GM06990 (cell line): ENCODE results near the gene MS4A13.
"Not testable (repeated sequence)": the region's sequence is repeated elsewhere in the genome, so short reads cannot be mapped to it uniquely, and the experiment has no call there.

ENCODE experiments used
- DNase-seq: peaks from one replicate; pipeline ENCODE4 v3.0.0-alpha.2; 2011; ENCODE audit not compliant: insufficient read length; ENCODE audit errors: extremely low read depth
- H3K27me3 ChIP-seq: replicated peaks from 2 replicates; pipeline ENCODE4 v1.6.0; 2011; ENCODE audit warnings: low read length; ENCODE audit not compliant: control insufficient read depth, insufficient read depth
- H3K36me3 ChIP-seq: 2 replicates; pipeline ENCODE4 v1.5.1; 2011; ENCODE audit warnings: low read length; ENCODE audit not compliant: control insufficient read depth, insufficient read depth
- H3K4me3 ChIP-seq: replicated peaks from 2 replicates; pipeline ENCODE4 v1.5.1; 2011; ENCODE audit warnings: low read depth, mild to moderate bottlenecking, control low read depth, low read length
- CTCF ChIP-seq: IDR thresholded peaks from 2 replicates; pipeline ENCODE4 v1.5.1; 2011; ENCODE audit warnings: low read length, control low read depth, mild to moderate bottlenecking, inconsistent platforms; ENCODE audit not compliant: insufficient read depth, poor library complexity, severe bottlenecking

Gene MS4A13

GRCh38 chr11:60502221-60502775 lies 12.9 kb upstream of the MS4A13 start:
- no peak for TF ChIP-seq CTCF
- Histone ChIP-seq H3K27me3 (no peaks in the 10 kb centered on the region), H3K4me3 (no peak overlapping the region), H3K36me3 (no peaks in the 10 kb centered on the region)
- no peak for DNase-seq

- DNase-seq = no peak
- Histone ChIP-seq H3K27me3 (no peaks in the 10 kb centered on the region), H3K36me3 (no peaks in the 10 kb centered on the region), H3K4me3 (no peak overlapping the region)
- TF ChIP-seq CTCF = no peak
Measured at GRCh38 chr11:60504219-60504905, 10.8 kb upstream of the MS4A13 start.

- not testable (repeated sequence) for H3K4me3 ChIP-seq, H3K36me3 ChIP-seq, DNase-seq, H3K27me3 ChIP-seq
Measured at GRCh38 chr11:60509609-60510008, 5.6 kb upstream of the MS4A13 start.

GRCh38 chr11:60510209-60510608 lies 5.0 kb upstream of the MS4A13 start:
- H3K36me3 ChIP-seq, H3K4me3 ChIP-seq, DNase-seq, H3K27me3 ChIP-seq: not testable (repeated sequence)

GRCh38 chr11:60511393-60511792 lies 3.8 kb upstream of the MS4A13 start:
- no peaks in the 10 kb centered on the region for H3K27me3 ChIP-seq
- TF ChIP-seq CTCF = no peak
- DNase-seq = no peak

GRCh38 chr11:60512651-60513225 lies 2.5 kb upstream of the MS4A13 start:
- no peaks in the 10 kb centered on the region for H3K36me3 ChIP-seq
- no peaks in the 10 kb centered on the region for H3K27me3 ChIP-seq
- no peak for TF ChIP-seq CTCF
- no peak overlapping the region for H3K4me3 ChIP-seq
- DNase-seq = no peak

More at GRCh38 chr11:60511393-60511792, 3.8 kb upstream of the MS4A13 start:
- H3K36me3 ChIP-seq = no peaks in the 10 kb centered on the region
- no peak overlapping the region for H3K4me3 ChIP-seq
